Fibroblast of lung (primary cell): ENCODE data around the gene DMWD. TPM values are rescaled to one million over a fixed set of nuclear protein-coding genes. Genes with fewer than 3 reads are reported as not detected.

Experiments used
- DNase-seq, 2 donors: peaks; one replicate each; pipeline versions ENCODE4 v3.0.0 to v3.0.0-alpha.2; 2010; ENCODE audit warnings: low read depth in 2 of 2
- H2AFZ ChIP-seq: 2 replicates; pipeline ENCODE4 v1.5.1; 2012; ENCODE audit warnings: low read length, control low read depth, inconsistent platforms
- H3K27ac ChIP-seq: 2 replicates; pipeline ENCODE4 v1.5.1; 2011; ENCODE audit warnings: low read length, control low read depth; ENCODE audit not compliant: insufficient read depth
- H3K27me3 ChIP-seq: 2 replicates; pipeline ENCODE4 v1.5.1; 2011; ENCODE audit warnings: mild to moderate bottlenecking, low read length; ENCODE audit not compliant: control insufficient read depth, insufficient read depth
- H3K36me3 ChIP-seq: 2 replicates; pipeline ENCODE4 v1.5.1; 2011; ENCODE audit warnings: low read length; ENCODE audit not compliant: control insufficient read depth, insufficient read depth
- H3K4me1 ChIP-seq: 2 replicates; pipeline ENCODE4 v1.5.1; 2011; ENCODE audit warnings: low read length; ENCODE audit not compliant: control insufficient read depth, insufficient read depth; ENCODE audit errors: extremely low read depth
- H3K4me2 ChIP-seq: 2 replicates; pipeline ENCODE4 v1.5.1; 2011; ENCODE audit warnings: low read length, control low read depth; ENCODE audit not compliant: insufficient read depth; ENCODE audit errors: extremely low read depth
- H3K4me3 ChIP-seq, 4 experiments: fragments of 200-600 bp in 1 of 4; sonication (generic) in 1 of 4; replicated peaks in 1 of 4; 2 replicates each; pipeline ENCODE4 v1.5.1; 2011 to 2016; ENCODE audit warnings: low read length in 4 of 4, low read depth in 3 of 4, mild to moderate bottlenecking in 3 of 4, control low read depth in 2 of 4, inconsistent platforms in 1 of 4, mixed read lengths in 1 of 4; ENCODE audit not compliant: insufficient read depth in 1 of 4; ENCODE audit errors: control extremely low read depth in 1 of 4
- H3K79me2 ChIP-seq: 2 replicates; pipeline ENCODE4 v1.5.1; 2012; ENCODE audit warnings: mild to moderate bottlenecking, low read length, inconsistent platforms; ENCODE audit not compliant: control insufficient read depth, insufficient read depth
- H3K9ac ChIP-seq: 2 replicates; pipeline ENCODE4 v1.5.1; 2011; ENCODE audit warnings: mild to moderate bottlenecking, low read length, control low read depth; ENCODE audit not compliant: insufficient read depth
- H3K9me3 ChIP-seq: 2 replicates; pipeline ENCODE4 v1.5.1; 2012; ENCODE audit warnings: low read depth, low read length; ENCODE audit not compliant: control insufficient read depth, insufficient read depth
- H4K20me1 ChIP-seq: 2 replicates; pipeline ENCODE4 v1.5.1; 2011; ENCODE audit warnings: low read length; ENCODE audit not compliant: control insufficient read depth, insufficient read depth; ENCODE audit errors: extremely low read depth
- EZH2 ChIP-seq: IDR thresholded peaks from 2 replicates; pipeline ENCODE4 v1.5.1; 2012; ENCODE audit warnings: low read length, control low read depth, mild to moderate bottlenecking; ENCODE audit errors: missing control alignments
- polyA plus RNA-seq, 2 donors: library from polyadenylated mRNA; depleted of rRNA in 1 of 2; stranded (reverse) in 1 of 2; unstranded in 1 of 2; fragments of >200 nt; gene quantifications; 2 replicates each; pipeline ENCODE4 v1.2.1, GENCODE V29; 2011 to 2012; ENCODE audit warnings: missing spikeins in 1 of 2
- total RNA-seq: library from RNA; depleted of rRNA; stranded (reverse); fragments of >200 nt; gene quantifications from 2 replicates; pipeline ENCODE4 v1.2.1, GENCODE V29; 2014
- TF ChIP-seq, protein P1 (sequence below), 2 donors: IDR thresholded peaks in 1 of 2; conservative IDR thresholded peaks in 1 of 2; 1 replicate in 1 of 2; 2 replicates in 1 of 2; pipeline ENCODE4 v1.5.1; 2011 to 2012; ENCODE audit warnings: low read length in 2 of 2, control low read depth in 1 of 2, inconsistent platforms in 1 of 2, low read depth in 1 of 2, mild to moderate bottlenecking in 1 of 2

Gene DMWD
- total and polyA plus RNA-seq, 2 donors (not counting 1 experiment from before 2014, with no cell fraction given): 18.1 to 33.5 TPM

- no peaks in the 10 kb centered on the region for H3K9me3 ChIP-seq
- H2AFZ ChIP-seq: no peak overlapping the region
- peak overlapping the region; percentile 39 to 81 (median 52) for H3K4me3 ChIP-seq
- peak overlapping the region; percentile 66 for H3K9ac ChIP-seq
- peaks cover 10% of the 10 kb centered on the region for H3K79me2 ChIP-seq
- DNase-seq: no peak
- peaks cover 40% of the 10 kb centered on the region for H3K36me3 ChIP-seq
- peaks cover 25% of the 10 kb centered on the region for H3K4me1 ChIP-seq
- TF ChIP-seq, protein P1, sequence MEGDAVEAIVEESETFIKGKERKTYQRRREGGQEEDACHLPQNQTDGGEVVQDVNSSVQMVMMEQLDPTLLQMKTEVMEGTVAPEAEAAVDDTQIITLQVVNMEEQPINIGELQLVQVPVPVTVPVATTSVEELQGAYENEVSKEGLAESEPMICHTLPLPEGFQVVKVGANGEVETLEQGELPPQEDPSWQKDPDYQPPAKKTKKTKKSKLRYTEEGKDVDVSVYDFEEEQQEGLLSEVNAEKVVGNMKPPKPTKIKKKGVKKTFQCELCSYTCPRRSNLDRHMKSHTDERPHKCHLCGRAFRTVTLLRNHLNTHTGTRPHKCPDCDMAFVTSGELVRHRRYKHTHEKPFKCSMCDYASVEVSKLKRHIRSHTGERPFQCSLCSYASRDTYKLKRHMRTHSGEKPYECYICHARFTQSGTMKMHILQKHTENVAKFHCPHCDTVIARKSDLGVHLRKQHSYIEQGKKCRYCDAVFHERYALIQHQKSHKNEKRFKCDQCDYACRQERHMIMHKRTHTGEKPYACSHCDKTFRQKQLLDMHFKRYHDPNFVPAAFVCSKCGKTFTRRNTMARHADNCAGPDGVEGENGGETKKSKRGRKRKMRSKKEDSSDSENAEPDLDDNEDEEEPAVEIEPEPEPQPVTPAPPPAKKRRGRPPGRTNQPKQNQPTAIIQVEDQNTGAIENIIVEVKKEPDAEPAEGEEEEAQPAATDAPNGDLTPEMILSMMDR (conservative IDR thresholded peaks at IDR 0.05 in 1 of 2, IDR thresholded peaks at IDR 0.05 in 1 of 2; ENCODE audit: low read depth in 1 of 2, low read length in 2 of 2): no peak
- no peak for TF ChIP-seq EZH2
- H3K27ac ChIP-seq: peak overlapping the region; percentile 90
- no peaks in the 10 kb centered on the region for H3K27me3 ChIP-seq
- peak overlapping the region; percentile 93 for H3K4me2 ChIP-seq
- no peaks in the 10 kb centered on the region for H4K20me1 ChIP-seq
Measured at GRCh38 chr19:45781214-45782161, 11.2 kb downstream of the DMWD start.

- H3K79me2 ChIP-seq: peaks cover 10% of the 10 kb centered on the region
- peak overlapping the region; percentile 23 for H3K9ac ChIP-seq
- peak overlapping the region; percentile 93 for H3K4me2 ChIP-seq
- TF ChIP-seq, protein P1 (conservative IDR thresholded peaks at IDR 0.05 in 1 of 2, IDR thresholded peaks at IDR 0.05 in 1 of 2; ENCODE audit: low read depth in 1 of 2, low read length in 2 of 2): no peak
- no peak for TF ChIP-seq EZH2
- no peak overlapping the region for H2AFZ ChIP-seq
- H3K4me3 ChIP-seq: peak overlapping the region; percentile 38 to 81 (median 52)
- peaks cover 31% of the 10 kb centered on the region for H3K36me3 ChIP-seq
- DNase-seq: no peak
- H3K27ac ChIP-seq: peak overlapping the region; percentile 8
- H3K27me3 ChIP-seq: no peaks in the 10 kb centered on the region
- peaks cover 25% of the 10 kb centered on the region for H3K4me1 ChIP-seq
- no peaks in the 10 kb centered on the region for H3K9me3 ChIP-seq
- H4K20me1 ChIP-seq: no peaks in the 10 kb centered on the region
Measured at GRCh38 chr19:45780448-45781213, 12.0 kb downstream of the DMWD start.

DNA sequence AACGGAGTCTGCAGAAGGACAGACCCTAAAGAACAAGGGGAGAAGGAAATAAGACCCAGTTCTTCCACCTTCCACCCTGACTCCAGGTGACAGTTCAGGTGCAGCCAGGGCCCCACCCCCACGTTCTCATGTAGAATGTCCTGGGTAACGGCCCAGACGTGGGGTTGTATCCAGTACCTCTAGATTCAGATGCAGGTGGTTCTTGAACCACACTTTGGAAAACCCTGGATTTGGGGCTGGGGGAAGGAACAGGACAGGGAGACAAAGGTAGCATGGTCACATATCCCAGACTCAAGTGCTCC lies 12.5 kb downstream of the DMWD start:
- no peak overlapping the region for H3K9ac ChIP-seq

More for the DNA sequence above, 12.5 kb downstream of the DMWD start:
- no peak for DNase-seq
- no peaks in the 10 kb centered on the region for H4K20me1 ChIP-seq
- H3K4me3 ChIP-seq: peak overlapping the region in 1 of 4 experiments; percentile 81
- H3K27ac ChIP-seq: no peak overlapping the region
- no peaks in the 10 kb centered on the region for H3K9me3 ChIP-seq
- peaks cover 25% of the 10 kb centered on the region for H3K4me1 ChIP-seq
- H3K27me3 ChIP-seq: no peaks in the 10 kb centered on the region
- peaks cover 27% of the 10 kb centered on the region for H3K36me3 ChIP-seq
- H3K4me2 ChIP-seq: peak overlapping the region; percentile 93
- H2AFZ ChIP-seq: no peak overlapping the region
- TF ChIP-seq, protein P1 (conservative IDR thresholded peaks at IDR 0.05 in 1 of 2, IDR thresholded peaks at IDR 0.05 in 1 of 2; ENCODE audit: low read depth in 1 of 2, low read length in 2 of 2): no peak
- TF ChIP-seq EZH2: no peak
- H3K79me2 ChIP-seq: peaks cover 10% of the 10 kb centered on the region
